NCI-H1694 (cell line): ENCODE results near the gene KRT76.
"Not testable (repeated sequence)": the region's sequence is repeated elsewhere in the genome, so short reads cannot be mapped to it uniquely, and the experiment has no call there.

Experiments
- DNase-seq: peaks from one replicate; lab custom pipeline; 2025; lab: John Stamatoyannopoulos, UW

KRT76 gene

DNA sequence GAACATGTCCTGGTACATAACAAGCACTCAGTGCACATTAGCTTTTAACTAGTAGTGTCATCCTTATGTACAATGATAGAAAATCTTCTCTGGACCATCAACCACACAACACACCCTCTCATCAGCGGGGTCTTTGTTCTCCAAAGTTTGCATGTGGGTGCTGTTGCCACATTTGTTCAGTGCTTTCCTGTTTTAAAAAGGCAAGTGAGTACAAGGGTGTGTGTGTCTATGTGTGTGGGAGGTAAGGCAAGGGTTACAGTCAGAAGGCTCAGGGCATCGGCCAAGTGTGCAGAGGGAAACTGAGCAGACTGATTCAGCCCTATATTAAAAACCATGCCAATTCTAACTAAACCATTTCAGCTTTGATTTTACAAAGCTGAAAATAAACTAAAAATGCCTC is 17.9 kb downstream of the KRT76 start:
- DNase-seq = no peak

DNA sequence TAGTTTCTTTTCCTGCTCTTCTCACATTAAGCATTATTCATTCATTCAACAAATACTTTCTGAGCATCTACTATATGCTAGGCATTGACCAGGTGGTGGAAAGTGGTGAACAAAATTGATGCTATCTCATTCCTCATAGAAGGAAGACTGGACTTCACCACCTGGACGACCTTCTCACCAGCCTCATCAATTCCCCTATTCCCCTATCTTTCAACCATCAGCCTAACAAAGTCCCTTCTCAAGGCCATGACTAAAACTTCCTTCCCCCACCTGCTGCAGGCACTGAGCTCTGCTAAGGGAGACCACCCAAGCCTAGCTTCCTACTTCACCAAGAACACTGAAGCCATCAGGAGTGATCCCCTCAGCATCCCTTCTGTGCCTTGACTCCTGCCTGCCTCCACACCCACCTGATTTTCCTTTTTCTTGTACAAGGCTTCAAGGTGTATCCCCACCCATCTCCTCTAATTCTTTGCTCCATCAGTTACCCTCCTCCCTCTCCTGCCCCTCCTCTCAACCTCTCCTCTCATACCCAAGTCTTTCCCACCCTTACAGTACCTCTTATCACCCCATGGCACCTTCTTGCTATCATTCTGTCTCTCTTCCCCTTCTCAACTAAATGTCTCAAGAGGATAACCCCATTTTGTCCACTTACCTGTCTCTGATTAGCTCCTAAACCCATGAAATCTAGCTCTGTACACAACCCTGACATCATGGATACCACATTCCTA is 19.5 kb downstream of the KRT76 start:
- no peak for DNase-seq

DNA sequence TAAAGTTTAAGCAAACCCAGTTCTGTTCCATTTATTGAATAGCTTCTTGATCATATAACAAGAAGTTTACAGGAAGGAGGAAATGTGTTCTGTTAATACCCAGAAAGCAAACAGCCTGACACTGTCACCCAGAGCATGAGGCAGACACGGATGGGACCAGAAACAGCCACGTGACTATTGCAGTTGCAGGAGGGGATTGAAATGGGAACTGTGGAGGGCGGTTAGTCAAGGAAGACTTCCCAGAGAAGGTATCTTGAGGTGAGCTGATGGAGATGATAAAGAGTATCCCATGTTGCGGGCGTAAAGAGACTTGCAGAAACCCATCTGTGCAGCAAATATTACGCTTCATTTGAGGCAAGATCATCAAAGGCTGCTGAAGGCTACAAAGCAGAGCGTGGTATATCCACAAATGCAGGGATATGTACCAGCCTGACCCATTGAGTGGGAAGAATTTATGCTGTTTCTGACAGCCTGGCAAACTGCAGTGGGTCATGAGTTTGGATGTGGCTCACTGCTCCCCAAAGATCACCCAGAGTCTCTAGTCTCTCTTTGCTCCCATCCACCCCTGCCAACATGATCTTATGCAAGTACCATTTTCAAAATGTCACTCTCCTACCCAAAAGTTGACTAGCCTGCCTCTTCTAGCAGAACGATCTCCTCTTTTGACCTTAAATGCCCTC is 20.7 kb downstream of the KRT76 start:
- DNase-seq = no peak

DNA sequence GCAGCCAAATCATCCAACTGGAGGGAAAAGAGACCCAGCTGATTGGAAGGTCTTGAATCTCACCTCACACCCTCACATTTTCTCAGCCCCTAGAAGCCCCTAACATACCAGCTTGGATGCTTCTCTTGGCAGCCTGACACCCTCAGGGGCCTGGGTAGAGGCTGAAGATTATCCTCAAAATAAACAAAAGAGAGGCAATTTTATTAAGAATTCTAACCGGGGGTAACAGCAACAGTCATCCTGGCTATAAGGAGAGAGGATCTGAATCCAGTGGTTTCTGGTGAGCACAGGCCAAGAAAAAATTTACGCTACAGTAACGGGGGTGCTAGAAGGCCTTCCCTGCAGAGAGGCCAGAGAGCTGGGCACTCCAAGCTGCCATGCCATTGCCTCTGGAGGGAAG is 21.6 kb downstream of the KRT76 start:
- no peak for DNase-seq

DNA sequence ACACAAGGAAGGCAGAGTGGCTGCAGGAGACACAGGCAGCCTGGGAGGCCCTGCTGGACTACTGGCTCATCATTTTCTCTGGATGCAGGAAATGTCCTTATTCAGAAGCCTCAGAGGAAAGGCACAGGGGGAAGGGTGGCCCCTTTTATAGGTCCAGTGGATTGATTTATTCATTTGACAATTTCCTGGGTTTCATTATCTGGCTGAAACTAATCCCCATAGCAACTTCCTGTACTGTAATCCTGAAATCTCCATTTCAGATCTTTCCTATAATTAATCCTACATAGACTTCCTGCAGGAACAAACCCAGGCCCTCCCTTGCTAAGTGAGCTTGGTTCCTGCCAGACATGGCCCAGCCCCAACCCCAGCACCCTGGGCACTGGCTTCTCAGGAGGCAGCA is 23.0 kb downstream of the KRT76 start:
- no peak for DNase-seq

DNA sequence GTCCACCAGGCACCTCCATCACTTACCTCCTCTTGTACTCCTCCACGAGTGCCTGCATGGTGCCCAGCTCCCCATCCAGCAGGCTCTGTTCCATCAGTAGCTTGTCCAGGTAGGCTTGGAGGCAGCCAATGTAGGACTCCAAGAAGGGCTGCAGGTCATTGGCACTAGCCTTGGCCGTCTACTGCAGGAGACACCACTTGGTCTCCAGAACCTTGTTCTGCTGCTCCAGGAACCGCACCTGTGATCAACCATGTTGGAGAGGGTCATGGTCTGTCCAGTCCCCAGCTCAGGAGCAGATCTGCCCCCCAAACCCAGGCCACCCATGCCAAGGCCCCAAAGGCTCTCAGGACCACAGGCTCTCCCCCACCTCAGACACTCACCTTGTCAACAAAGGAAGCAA is 23.9 kb downstream of the KRT76 start:
- no peak for DNase-seq

DNA sequence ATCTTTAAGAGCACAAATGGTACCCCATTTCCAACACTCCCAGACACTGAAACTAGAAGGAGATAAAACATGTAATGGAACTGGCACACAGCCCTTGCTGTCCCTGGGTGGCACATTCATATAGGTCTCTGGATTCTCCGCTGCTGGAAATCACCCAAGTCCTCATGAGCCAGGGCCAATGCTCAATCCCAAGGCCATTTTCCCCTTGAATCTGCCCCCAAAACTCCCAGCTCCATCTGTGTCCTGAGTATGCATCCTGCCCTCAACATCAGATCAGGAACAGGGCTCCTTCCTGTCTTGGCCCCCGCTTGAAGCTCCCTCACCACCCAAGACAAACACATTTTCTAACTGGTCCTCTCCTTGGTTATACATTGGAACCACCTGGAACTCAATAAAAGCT is 24.6 kb downstream of the KRT76 start:
- DNase-seq = no peak

DNA sequence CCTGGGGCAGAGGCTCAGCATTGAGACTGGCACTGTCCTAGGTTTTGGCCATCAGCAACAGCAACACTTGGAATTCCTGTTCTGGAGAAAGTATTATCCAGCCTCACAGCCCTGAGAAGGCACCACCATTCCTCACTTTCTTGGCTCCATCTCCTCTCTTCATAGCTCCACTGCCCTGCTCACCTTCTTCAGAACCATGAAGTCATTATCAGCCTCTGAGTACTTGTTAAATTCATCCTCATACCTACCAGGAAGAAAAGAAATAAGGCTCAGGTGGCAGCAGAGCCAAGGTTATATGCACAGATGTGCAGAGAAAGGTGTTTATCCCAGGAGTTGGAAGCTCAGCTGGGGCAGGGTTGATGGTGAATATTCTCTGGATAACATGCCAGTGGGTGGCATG is 25.4 kb downstream of the KRT76 start:
- no peak for DNase-seq

DNA sequence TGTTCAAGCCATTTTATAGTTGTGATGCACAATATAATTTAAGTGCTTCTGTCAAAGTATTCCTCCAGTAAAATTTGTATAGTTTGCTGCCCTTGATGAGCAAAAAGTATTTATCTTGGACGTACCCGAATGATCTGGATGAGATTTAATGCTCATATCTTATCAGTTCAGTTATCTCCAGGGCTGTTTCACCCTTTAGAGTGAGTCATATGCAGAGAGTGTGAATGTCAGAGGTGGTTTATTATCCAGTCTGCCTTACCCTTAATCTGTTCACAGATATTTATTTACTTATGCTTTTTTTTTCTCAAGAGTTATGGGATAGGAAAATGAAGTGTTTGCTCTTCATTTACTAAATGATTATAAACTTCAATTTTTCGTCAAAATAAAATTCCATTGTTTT is 26.6 kb downstream of the KRT76 start:
- not testable (repeated sequence) for DNase-seq

DNA sequence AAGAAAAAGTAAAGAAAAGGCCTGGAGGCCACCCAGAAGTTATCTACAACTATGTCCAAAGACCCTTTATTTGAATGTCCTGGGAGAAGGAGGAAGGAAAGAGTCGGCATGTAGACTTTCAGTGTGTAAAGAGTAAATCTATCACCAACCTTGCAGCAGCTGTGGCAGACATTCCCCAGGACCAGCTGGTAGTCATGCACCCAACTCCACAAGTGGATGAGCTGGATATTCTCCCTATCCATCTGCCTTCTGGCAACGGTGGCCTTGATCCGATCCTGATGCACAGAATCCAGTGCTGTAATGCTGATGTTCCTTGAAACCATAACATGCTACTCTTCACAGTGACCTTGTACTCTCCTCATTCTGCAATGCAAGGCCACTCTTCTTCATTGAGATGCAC is 27.3 kb downstream of the KRT76 start:
- no peak for DNase-seq

DNA sequence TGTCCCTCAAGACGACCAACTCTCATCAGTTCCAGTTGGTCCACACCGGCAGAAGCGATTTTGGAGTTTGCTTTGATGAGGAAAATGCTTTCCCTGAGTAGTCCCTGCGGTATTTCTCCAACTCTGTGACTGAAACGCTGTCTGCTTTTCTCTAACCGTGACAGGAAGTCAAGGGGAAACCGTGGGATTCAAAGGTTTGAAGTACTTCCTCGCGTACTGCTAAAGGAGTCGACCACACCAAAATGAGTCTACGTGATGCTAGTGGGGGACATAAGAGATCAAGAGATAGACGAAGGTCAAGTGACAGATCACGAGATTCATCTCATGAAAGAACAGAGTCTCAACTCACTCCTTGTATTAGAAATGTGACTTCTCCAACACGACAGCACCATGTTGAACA is 28.6 kb downstream of the KRT76 start:
- DNase-seq = no peak

DNA sequence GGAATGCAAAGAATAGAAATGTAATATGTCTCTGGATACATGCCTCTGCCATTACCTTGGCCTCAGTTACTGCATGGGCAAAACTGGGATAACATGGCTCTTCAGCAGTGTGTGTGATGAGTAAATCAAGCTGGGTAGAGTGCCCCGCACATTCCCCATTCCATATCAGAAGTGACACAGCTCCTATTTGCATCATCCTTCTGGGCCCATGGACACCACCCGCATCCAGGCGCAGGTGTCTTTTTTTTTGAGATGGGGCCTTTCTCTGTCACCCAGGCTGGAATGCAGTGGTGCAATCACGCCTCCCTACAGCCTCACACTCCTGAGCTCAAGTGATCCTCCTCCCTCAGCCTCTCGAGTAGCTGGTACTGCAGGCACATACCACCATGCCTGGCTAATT is 31.6 kb downstream of the KRT76 start:
- no peak for DNase-seq

DNA sequence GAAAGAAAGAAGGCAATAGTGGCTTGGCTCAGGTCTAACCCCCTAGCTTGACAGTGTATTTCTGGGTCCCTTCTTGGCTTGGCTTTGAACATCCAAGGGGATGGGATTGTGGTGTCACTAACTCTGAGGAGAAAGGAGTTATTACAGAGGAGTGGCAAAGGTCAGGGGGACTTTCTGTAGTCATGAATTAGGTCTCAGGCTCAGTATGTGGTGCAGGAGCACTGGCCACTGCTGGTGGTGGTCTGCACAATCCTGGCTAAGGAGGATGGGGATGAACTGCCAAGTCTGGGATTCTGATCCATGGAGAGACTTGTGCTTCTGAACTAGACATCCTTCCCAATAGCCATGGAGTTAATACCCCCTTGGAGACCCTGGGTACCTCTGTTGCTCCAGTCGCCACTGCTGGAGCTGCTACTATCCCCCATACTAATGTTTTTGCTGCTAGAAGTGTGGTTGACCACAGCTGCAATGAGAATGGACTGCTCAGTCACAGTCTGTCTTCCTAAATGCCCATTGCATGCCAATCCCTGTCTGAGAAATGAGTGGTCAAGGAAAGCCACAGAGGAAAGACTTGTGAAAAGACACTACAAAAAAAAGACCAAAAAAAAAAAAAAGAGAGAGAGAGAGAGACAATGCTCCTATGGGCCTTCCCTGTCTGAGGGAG is 32.5 kb downstream of the KRT76 start:
- DNase-seq = no peak

DNA sequence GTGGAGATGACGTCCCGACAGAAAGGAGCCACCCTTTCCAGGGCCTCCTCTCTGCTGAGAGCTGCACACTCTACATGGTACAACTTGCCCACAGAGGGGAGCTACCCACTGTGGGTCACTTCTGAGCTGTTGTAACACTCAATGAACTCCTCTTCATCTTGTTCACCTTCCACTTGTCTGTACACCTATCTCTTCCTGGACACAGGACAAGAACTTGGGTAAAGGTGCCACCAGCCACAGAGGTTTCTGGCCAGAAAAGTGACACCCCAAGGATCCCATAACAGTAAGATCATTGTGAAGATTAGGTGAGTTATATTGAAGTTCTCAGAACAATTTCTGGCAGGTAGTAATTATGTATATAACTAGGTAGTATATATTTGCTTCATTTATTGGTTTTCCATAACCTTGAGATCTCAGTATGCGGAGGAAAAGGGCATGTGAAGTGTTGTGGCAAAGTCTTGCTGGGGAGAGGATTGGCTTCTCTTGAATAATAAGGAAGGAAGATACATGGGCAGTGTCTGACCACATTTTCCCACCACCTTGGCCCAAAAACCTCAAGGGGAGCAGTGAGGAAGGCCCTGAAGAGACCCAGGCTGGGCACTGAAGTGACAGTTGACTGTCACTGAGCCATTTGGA is 34.2 kb downstream of the KRT76 start:
- no peak for DNase-seq

DNA sequence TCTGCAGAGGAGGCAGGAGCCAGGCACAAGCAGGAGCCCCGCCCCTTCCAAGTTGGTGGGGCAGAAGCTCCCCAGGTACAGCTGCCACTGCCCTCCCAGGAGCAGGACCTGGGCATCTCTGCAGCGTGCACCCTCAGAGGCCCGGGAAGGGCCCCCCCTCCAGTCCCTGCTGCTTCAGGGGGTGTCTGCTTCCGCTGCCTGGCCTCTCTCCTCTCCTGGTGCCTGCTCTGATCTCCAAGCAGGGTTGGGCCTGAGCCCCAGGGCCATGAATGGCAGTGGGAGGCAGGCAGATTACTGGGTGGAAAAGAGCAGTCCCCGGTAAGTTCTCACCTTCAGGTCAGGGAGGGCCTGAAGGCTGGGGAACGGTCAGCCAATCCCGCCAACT is 35.0 kb downstream of the KRT76 start:
- DNase-seq = no peak

DNA sequence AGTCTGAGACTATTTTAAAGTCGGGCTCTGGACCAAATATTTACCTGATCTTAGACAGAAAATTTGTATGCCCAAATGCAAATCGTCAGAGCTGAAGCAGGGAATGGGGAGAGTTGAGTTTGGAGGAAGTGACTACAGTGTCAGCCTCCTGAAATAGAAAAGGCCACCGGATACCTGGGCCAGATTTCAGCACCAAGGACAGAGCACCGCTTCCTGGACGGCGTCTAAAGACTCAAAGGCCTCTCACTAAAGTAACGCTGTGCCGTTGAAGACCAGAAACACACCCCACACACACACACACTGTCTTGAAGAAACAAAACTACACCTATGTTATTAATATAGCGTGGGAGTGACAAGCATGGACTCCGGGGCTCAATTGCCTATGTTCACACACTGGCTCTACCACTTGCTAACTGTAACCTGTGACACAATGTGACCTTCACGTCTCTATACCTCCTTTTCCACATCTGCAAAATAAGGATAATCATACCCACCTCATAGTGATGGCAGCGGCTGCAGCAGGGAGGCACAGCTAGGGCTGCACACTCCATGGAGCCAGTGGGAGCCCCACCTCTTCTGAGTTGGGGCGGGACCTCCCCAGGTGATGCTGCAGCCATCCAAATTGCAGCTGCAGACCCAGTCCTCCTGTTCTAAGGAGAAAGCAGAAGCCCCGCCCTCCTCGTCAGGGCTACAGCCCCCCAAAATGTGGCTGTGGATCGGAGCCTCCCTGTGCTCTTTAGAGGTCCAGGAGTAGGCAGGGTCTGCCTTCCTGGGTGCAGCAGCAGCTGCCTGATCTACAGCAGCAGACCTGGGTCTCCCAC is 35.6 kb downstream of the KRT76 start:
- DNase-seq = no peak

DNA sequence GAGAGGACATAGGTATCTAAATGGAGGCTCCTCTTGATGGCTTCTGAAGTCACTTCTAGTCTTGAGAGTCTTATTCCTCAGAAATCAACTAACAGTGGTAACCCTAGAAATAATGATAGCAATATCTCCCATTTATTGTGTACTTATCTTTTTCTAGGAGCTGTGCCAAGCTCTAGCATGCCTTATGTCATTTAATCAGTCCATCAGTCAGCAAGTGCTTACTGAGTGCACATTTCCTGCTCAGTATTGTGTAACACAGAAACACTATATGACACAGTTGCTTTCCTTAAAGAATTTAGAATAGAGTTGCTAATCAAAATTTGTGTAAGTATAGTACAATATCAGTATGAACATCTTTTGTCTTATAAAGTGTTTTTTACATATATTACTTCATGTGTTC is 36.6 kb downstream of the KRT76 start:
- peak; percentile 65 for DNase-seq

DNA sequence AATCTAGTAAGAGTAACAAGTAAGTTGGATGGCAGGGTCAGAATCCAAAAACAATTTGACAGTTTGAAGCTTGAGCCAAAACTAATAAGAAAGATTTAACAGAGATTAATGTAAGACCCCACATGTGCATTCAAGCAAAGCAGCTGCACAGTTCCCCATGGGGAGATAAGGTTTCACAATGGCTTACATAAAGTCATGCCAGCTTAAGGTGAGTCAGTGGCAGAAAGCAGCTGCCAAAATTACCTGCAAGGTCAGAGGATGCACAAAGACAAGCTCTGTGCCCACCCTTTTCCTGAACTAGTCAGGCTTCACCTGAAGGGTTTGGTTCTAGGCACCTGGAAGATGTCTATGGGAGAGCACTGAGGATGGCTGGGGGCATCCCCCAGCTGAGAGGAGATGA is 37.2 kb downstream of the KRT76 start:
- no peak for DNase-seq

DNA sequence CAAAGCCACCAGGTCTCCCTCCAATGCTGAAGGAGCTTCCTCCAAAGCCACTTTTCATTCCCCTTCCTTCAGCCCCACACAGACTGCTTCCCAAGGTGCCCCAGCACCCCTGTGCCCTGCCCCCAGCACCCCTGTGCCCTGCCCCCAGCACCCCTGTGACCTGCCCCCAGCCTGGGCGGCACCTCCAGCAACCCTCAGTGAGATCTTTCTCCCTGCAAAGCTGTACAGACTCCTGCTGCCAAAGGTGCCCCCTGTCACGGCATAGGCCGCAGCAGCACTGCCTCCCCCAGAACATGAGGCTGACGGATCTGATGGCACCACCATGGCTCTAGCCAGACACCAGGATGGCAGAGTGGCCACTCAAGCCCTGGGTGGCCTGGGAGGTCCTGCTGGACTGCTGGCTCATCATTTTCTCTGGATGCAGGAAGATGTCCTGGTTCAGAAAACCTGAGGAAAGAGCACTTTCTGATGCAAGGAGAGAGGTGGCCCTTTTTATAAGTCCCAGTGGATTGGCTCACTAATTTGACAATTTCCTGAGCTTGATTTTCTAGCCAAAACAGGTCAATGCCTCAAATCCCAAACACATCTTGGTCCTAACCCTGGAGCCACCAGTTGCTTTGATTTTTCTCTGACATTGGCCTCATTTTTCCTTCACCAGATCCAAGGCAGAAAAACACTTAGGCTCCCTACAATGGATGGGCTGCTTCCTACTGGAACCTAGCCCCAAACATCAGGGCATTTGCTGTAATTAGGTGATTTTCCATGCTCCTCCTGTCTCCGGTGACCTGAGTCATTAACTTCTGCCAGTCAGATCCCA is 41.1 kb downstream of the KRT76 start:
- no peak for DNase-seq

DNA sequence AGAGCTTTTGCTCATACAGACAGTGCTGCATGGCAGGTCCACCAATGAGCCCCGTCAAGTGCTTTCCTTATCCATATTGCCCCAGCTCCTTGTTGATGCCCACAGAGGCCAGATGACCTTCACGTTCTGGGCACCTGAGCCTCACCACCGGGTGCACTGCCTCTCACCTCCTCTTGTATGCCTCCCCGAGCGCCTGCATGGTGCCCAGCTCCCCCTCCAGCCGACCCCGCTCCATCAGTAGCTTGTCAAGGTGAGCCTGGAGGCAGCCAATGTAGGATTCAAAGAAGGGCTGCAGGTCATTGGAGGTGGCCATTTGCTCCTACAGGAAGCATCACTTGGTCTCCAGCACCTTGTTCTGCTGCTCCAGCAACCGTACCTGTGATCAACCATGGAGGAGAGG is 42.0 kb downstream of the KRT76 start:
- DNase-seq = no peak

DNA sequence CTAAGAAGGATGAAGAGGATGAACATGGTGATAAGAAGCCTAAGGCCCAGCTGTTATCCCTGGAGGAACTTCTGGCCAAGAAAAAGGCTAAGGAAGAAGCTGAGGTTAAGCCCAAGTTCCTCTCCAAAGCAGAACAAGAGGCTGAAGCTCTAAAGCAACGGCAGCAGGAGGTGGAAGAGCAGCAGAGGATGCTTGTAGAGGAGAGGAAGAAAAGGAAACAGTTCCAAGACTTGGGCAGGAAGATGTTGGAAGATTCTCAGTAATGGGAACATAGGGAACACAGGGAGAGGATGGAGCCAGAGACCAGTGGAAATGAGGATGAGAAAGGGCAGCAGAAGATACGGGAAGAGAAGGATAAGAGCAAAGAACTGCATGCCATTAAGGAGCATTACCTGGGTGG is 46.4 kb downstream of the KRT76 start:
- DNase-seq = no peak
